Measurements from ENCODE around the gene DIP2C.
A peak's percentile ranks its signal among the peaks of the same experiment; 100 is the strongest.
"Not testable (repeated sequence)": the region's sequence is repeated elsewhere in the genome, so short reads cannot be mapped to it uniquely, and the experiment has no call there.

Gene DIP2C

GRCh38 chr10:338171-339037 is 351.1 kb downstream of the DIP2C start:
- no peak for DNase-seq

- no peak for DNase-seq
Observed at GRCh38 chr10:336247-336646, 353.2 kb downstream of the DIP2C start.

- DNase-seq = no peak
Observed at GRCh38 chr10:335151-335800, 354.2 kb downstream of the DIP2C start.

- no peak for DNase-seq
Observed at GRCh38 chr10:331186-331585, 358.3 kb downstream of the DIP2C start.

GRCh38 chr10:329361-330099 is 359.9 kb downstream of the DIP2C start:
- peak; percentile 90 to 95 for DNase-seq

GRCh38 chr10:327889-328852 is 361.3 kb downstream of the DIP2C start:
- DNase-seq = no peak

GRCh38 chr10:326894-327635 is 362.4 kb downstream of the DIP2C start:
- no peak for DNase-seq

GRCh38 chr10:326350-326749 is 363.1 kb downstream of the DIP2C start:
- DNase-seq = no peak

- no peak for DNase-seq
Observed at GRCh38 chr10:325282-325681, 364.2 kb downstream of the DIP2C start.

- DNase-seq = no peak
Observed at GRCh38 chr10:324593-324992, 364.9 kb downstream of the DIP2C start.

GRCh38 chr10:323651-324293 is 365.7 kb downstream of the DIP2C start:
- DNase-seq = peak; percentile 95 to 98

- not testable (repeated sequence) for DNase-seq
Observed at GRCh38 chr10:323046-323445, 366.4 kb downstream of the DIP2C start.

GRCh38 chr10:320771-321170 is 368.7 kb downstream of the DIP2C start:
- DNase-seq = no peak

GRCh38 chr10:317926-318325 is 371.5 kb downstream of the DIP2C start:
- DNase-seq = no peak

- no peak for DNase-seq
Observed at GRCh38 chr10:317271-317769, 372.1 kb downstream of the DIP2C start.

- no peak for DNase-seq
Observed at GRCh38 chr10:316390-316789, 373.1 kb downstream of the DIP2C start.

- DNase-seq = no peak
Observed at GRCh38 chr10:314871-315270, 374.6 kb downstream of the DIP2C start.

- DNase-seq = no peak
Observed at GRCh38 chr10:314381-314780, 375.1 kb downstream of the DIP2C start.

GRCh38 chr10:311901-312665 is 377.4 kb downstream of the DIP2C start:
- DNase-seq = no peak

GRCh38 chr10:310976-311639 is 378.4 kb downstream of the DIP2C start:
- DNase-seq = no peak
